CD14-positive monocyte (primary cell): Measurements from ENCODE around the gene OR2AT4. TPM values are rescaled to one million over a fixed set of nuclear protein-coding genes. Genes with fewer than 3 reads are reported as not detected.

Source experiments
- DNase-seq, 3 donors: peaks; one replicate each; pipeline ENCODE4 v3.0.0-alpha.2; 2011 to 2022
- H2AFZ ChIP-seq: 2 replicates; pipeline ENCODE4 v1.6.0; 2012; ENCODE audit warnings: mild to moderate bottlenecking, low read depth, low read length, inconsistent platforms; ENCODE audit not compliant: insufficient read depth, poor library complexity, severe bottlenecking
- H3K27ac ChIP-seq, 2 donors: 1 replicate in 1 of 2; 2 replicates in 1 of 2; pipeline ENCODE4 v1.5.1; 2012 to 2013; ENCODE audit warnings: low read length in 2 of 2, control low read depth in 1 of 2, inconsistent platforms in 1 of 2, low read depth in 1 of 2, mild to moderate bottlenecking in 1 of 2
- H3K27me3 ChIP-seq, 2 donors: one replicate each; pipeline versions ENCODE4 v1.6.0 to v1.6.1; 2011 to 2013; ENCODE audit warnings: low read length in 2 of 2; ENCODE audit not compliant: control insufficient read depth in 2 of 2, insufficient read depth in 2 of 2
- H3K36me3 ChIP-seq, 2 donors: replicated peaks in 1 of 2; 1 replicate in 1 of 2; 2 replicates in 1 of 2; pipeline versions ENCODE4 v1.5.1 to v1.6.1; 2012 to 2013; ENCODE audit warnings: low read length in 2 of 2, control low read depth in 1 of 2, inconsistent platforms in 1 of 2, mild to moderate bottlenecking in 1 of 2; ENCODE audit not compliant: insufficient read depth in 2 of 2, control insufficient read depth in 1 of 2
- H3K4me1 ChIP-seq, 2 donors: 1 replicate in 1 of 2; 2 replicates in 1 of 2; pipeline versions ENCODE4 v1.5.1 to v1.6.1; 2012 to 2013; ENCODE audit warnings: low read length in 2 of 2, control low read depth in 1 of 2, inconsistent platforms in 1 of 2, mild to moderate bottlenecking in 1 of 2, moderate library complexity in 1 of 2; ENCODE audit not compliant: insufficient read depth in 2 of 2, control insufficient read depth in 1 of 2
- H3K4me2 ChIP-seq: replicated peaks from 2 replicates; pipeline ENCODE3; 2012; ENCODE audit warnings: low read length, moderate library complexity, mild to moderate bottlenecking; ENCODE audit not compliant: poor library complexity, severe bottlenecking; ENCODE audit errors: extremely low read depth
- H3K4me3 ChIP-seq, 3 experiments: fragments of 200-600 bp in 1 of 3; sonication (generic) in 1 of 3; replicated peaks in 1 of 3; 1 replicate in 2 of 3; 2 replicates in 1 of 3; pipeline ENCODE4 v1.5.1; 2011 to 2013; ENCODE audit warnings: low read length in 3 of 3, mild to moderate bottlenecking in 3 of 3, control low read depth in 2 of 3, low read depth in 2 of 3, inconsistent platforms in 1 of 3, moderate library complexity in 1 of 3
- H3K79me2 ChIP-seq: 2 replicates; pipeline ENCODE4 v1.6.0; 2012; ENCODE audit warnings: mild to moderate bottlenecking, control low read depth, inconsistent platforms, low read length, moderate library complexity; ENCODE audit not compliant: insufficient read depth
- H3K9ac ChIP-seq: 2 replicates; pipeline ENCODE4 v1.6.0; 2017; ENCODE audit warnings: low read length, mild to moderate bottlenecking; ENCODE audit not compliant: insufficient read depth, poor library complexity, severe bottlenecking
- H3K9me3 ChIP-seq, 2 donors: replicated peaks in 1 of 2; 1 replicate in 1 of 2; 2 replicates in 1 of 2; pipeline versions ENCODE4 v1.5.1 to v1.6.1; 2012 to 2013; ENCODE audit warnings: low read length in 2 of 2, control low read depth in 1 of 2; ENCODE audit not compliant: control insufficient read depth in 1 of 2, insufficient read depth in 1 of 2
- H4K20me1 ChIP-seq: 2 replicates; pipeline ENCODE4 v1.6.0; 2012; ENCODE audit warnings: mild to moderate bottlenecking, low read length, control low read depth, moderate library complexity; ENCODE audit not compliant: insufficient read depth
- H3K27ac Mint-ChIP-seq, 7 donors: one replicate each; pipeline ENCODE4 v1.8.0; 2020; ENCODE audit warnings: mild to moderate bottlenecking in 7 of 7, mixed read lengths in 7 of 7, moderate library complexity in 6 of 7, inconsistent platforms in 2 of 7
- H3K27me3 Mint-ChIP-seq, 3 donors: one replicate each; pipeline ENCODE4 v1.8.0; 2021 to 2022; ENCODE audit warnings: low read depth in 3 of 3, mild to moderate bottlenecking in 3 of 3, mixed read lengths in 3 of 3, moderate library complexity in 3 of 3, inconsistent platforms in 1 of 3
- H3K36me3 Mint-ChIP-seq, 2 donors: one replicate each; pipeline ENCODE4 v1.8.0; 2020; ENCODE audit warnings: mixed read lengths in 2 of 2, inconsistent platforms in 1 of 2, mild to moderate bottlenecking in 1 of 2
- H3K4me1 Mint-ChIP-seq: one replicate; pipeline ENCODE4 v1.8.0; 2020; ENCODE audit warnings: mild to moderate bottlenecking, mixed read lengths
- H3K4me3 Mint-ChIP-seq, 2 donors: one replicate each; pipeline ENCODE4 v1.8.0; 2020; ENCODE audit warnings: mild to moderate bottlenecking in 2 of 2, mixed read lengths in 2 of 2, moderate library complexity in 1 of 2
- H3K9me3 Mint-ChIP-seq, 7 donors: one replicate each; pipeline ENCODE4 v1.8.0; 2020 to 2022; ENCODE audit warnings: mixed read lengths in 7 of 7, mild to moderate bottlenecking in 6 of 7, moderate library complexity in 6 of 7, inconsistent platforms in 2 of 7
- CTCF ChIP-seq: fragments of 200-600 bp; IDR thresholded peaks from one replicate; pipeline ENCODE4 v1.8.0; 2022; ENCODE audit warnings: antibody characterized with exemption, mild to moderate bottlenecking
- WGBS: methylation state at CpG from one replicate; pipeline ENCODE4 v1.1.5; 2013; ENCODE audit warnings: missing lambda C conversion rate; ENCODE audit not compliant: insufficient coverage; 5-methylcytosine and 5-hydroxymethylcytosine counted together
- intact Hi-C, 2 donors: fragments of 100-400 bp; cut with micrococcal nuclease; formaldehyde crosslinking; loops; one replicate each; pipeline versions ENCODE4 v1.15.0 to v1.15.1; 2023
- polyA plus RNA-seq, 3 donors: library from polyadenylated mRNA; depleted of rRNA in 1 of 3; unstranded in 2 of 3; stranded (reverse) in 1 of 3; fragments of 300-500 nt in 2 of 3; fragments of >200 nt in 1 of 3; fragmentation: Illumina TruSeq in 2 of 3; gene quantifications; 1 replicate in 2 of 3; 2 replicates in 1 of 3; pipeline ENCODE4 v1.2.3, GENCODE V29; 2012 to 2021

OR2AT4 gene
- polyA plus RNA-seq, 3 donors, result not detected

DNA sequence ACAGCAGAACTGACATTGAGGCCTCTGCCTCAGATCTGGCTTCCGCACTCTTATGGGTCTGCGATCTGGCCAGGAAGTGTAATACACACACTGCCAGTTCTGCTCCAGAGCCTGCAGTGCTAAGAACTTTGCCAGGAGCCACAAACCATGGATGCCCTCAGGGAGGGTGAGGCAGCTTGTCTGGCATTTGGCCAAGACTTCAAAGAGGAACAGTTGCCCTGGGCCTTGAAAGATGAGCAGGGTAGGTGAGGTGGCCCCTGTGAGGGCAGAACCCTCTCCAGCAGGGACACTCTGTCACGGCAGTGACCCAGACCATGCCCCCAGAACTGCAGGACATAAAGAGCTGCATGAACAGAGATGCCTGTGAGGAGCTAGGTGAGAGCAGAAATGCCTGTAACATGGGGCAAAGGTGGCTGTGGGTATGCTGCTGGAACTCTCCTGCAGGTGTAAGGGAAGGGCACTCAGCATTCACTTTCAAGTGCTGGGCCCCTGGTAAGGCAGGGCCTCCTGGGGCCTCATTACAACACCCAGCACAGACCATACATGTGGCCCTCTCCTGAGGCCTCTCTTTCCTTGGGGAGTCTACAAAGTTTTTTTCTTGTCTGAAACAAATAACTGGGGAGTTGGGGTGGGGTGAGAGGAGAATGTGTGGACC is 60.6 kb downstream of the OR2AT4 start:
- intact Hi-C loops, result no loop called here
- no peak overlapping the region for H2AFZ ChIP-seq

GRCh38 chr11:75035256-75035655 is 61.4 kb downstream of the OR2AT4 start:
- Mint-ChIP-seq H3K4me1 (peaks cover 5% of the 10 kb centered on the region), H3K4me3 (no peak overlapping the region), H3K27ac (no peak overlapping the region), H3K27me3 (peaks cover 0 to 2% (median 0%) of the 10 kb centered on the region in 3 donors), H3K9me3 (peaks cover 0 to under 1% (median 0%) of the 10 kb centered on the region in 7 donors), H3K36me3 (no peaks in the 10 kb centered on the region)
- no peak for DNase-seq
- no peaks in the 10 kb centered on the region for H3K27me3 ChIP-seq
- intact Hi-C loops, result no loop called here
- 100% methylated on average over 1 of the region's 5 CpGs for WGBS
- no peaks in the 10 kb centered on the region for H4K20me1 ChIP-seq
- H3K27ac ChIP-seq, result no peak overlapping the region
- H3K4me2 ChIP-seq, result no peak overlapping the region
- no peaks in the 10 kb centered on the region for H3K79me2 ChIP-seq
- H3K9ac ChIP-seq, result no peak overlapping the region
- H3K4me1 ChIP-seq, result no peaks in the 10 kb centered on the region
- TF ChIP-seq CTCF, result no peak
- H3K36me3 ChIP-seq, result no peaks in the 10 kb centered on the region
- no peaks in the 10 kb centered on the region for H3K9me3 ChIP-seq
- H3K4me3 ChIP-seq, result no peak overlapping the region
- H2AFZ ChIP-seq, result no peak overlapping the region

More for the DNA sequence above, 60.6 kb downstream of the OR2AT4 start:
- Histone ChIP-seq H3K79me2 (no peaks in the 10 kb centered on the region), H3K4me3 (no peak overlapping the region), H3K27me3 (no peaks in the 10 kb centered on the region), H4K20me1 (no peaks in the 10 kb centered on the region), H3K9ac (no peak overlapping the region), H3K27ac (no peak overlapping the region), H3K36me3 (no peaks in the 10 kb centered on the region), H3K9me3 (no peaks in the 10 kb centered on the region), H3K4me2 (no peak overlapping the region), H3K4me1 (no peaks in the 10 kb centered on the region)
- WGBS, result 62% methylated on average over 3 of the region's 3 CpGs
- no peak overlapping the region for H3K27ac Mint-ChIP-seq
- H3K36me3 Mint-ChIP-seq, result no peaks in the 10 kb centered on the region
- H3K27me3 Mint-ChIP-seq, result peaks cover 0 to 2% (median 2%) of the 10 kb centered on the region in 3 donors
- no peak for DNase-seq
- no peak overlapping the region for H3K4me3 Mint-ChIP-seq
- H3K9me3 Mint-ChIP-seq, result peaks cover 0 to 2% (median 2%) of the 10 kb centered on the region in 7 donors
- H3K4me1 Mint-ChIP-seq, result peaks cover 4% of the 10 kb centered on the region
- no peak for TF ChIP-seq CTCF
